NCI-H1105 treated with DMSO at 0.1 percent for 48 hours (cell line): ENCODE data around the gene KLHL6.

Experiments used
- DNase-seq: peaks from one replicate; lab custom pipeline; 2025; lab: John Stamatoyannopoulos, UW

The KLHL6 gene

GRCh38 chr3:183566880-183567279 is 11.4 kb upstream of the KLHL6 start:
- no peak for DNase-seq

- DNase-seq: no peak
These were observed 8.5 kb upstream of the KLHL6 start for GRCh38 chr3:183564046-183564445.

- peak; percentile 44 for DNase-seq
These were observed 8.0 kb upstream of the KLHL6 start for GRCh38 chr3:183563536-183563874.

- no peak for DNase-seq
These were observed 5.1 kb upstream of the KLHL6 start for GRCh38 chr3:183560607-183561006.

- DNase-seq: no peak
These were observed 3.0 kb upstream of the KLHL6 start for GRCh38 chr3:183558495-183558894.

GRCh38 chr3:183556722-183557121 is 1.2 kb upstream of the KLHL6 start:
- no peak for DNase-seq

GRCh38 chr3:183554377-183554776 is 1.1 kb downstream of the KLHL6 start:
- DNase-seq: no peak

- no peak for DNase-seq
These were observed 2.0 kb downstream of the KLHL6 start for GRCh38 chr3:183553334-183554026.

- no peak for DNase-seq
These were observed 3.6 kb downstream of the KLHL6 start for GRCh38 chr3:183551930-183552329.

GRCh38 chr3:183548262-183548769 is 7.2 kb downstream of the KLHL6 start:
- no peak for DNase-seq

- DNase-seq: no peak
These were observed 8.9 kb downstream of the KLHL6 start for GRCh38 chr3:183546625-183547024.

GRCh38 chr3:183545708-183546107 is 9.8 kb downstream of the KLHL6 start:
- no peak for DNase-seq

GRCh38 chr3:183542355-183542754 is 13.2 kb downstream of the KLHL6 start:
- DNase-seq: no peak

GRCh38 chr3:183541738-183542137 is 13.8 kb downstream of the KLHL6 start:
- DNase-seq: no peak

- DNase-seq: no peak
These were observed 14.3 kb downstream of the KLHL6 start for GRCh38 chr3:183541235-183541655.

GRCh38 chr3:183540501-183541234 is 14.8 kb downstream of the KLHL6 start:
- DNase-seq: no peak

GRCh38 chr3:183539811-183540210 is 15.7 kb downstream of the KLHL6 start:
- no peak for DNase-seq

- no peak for DNase-seq
These were observed 17.0 kb downstream of the KLHL6 start for GRCh38 chr3:183538486-183538885.

- DNase-seq: no peak
These were observed 18.2 kb downstream of the KLHL6 start for GRCh38 chr3:183537295-183537730.

GRCh38 chr3:183536238-183536880 is 19.1 kb downstream of the KLHL6 start:
- DNase-seq: no peak

GRCh38 chr3:183534249-183534648 is 21.3 kb downstream of the KLHL6 start:
- DNase-seq: no peak

- DNase-seq: no peak
These were observed 21.9 kb downstream of the KLHL6 start for GRCh38 chr3:183533412-183534132.
